GM12878 (cell line): Measurements from ENCODE around the gene PSMG3. TPM values are rescaled to one million over a fixed set of nuclear protein-coding genes. Genes with fewer than 3 reads are reported as not detected.

Experiments used
- ATAC-seq: fragments of 200-7000 bp; cut with Tn5 transposase; 3 replicates; pipeline ENCODE4 v1.9.1; 2020; ENCODE audit warnings: mild to moderate bottlenecking, moderate library complexity
- BruUV-seq: library from RNA; stranded (reverse); fragments of 400-500 nt; replicated peaks from 2 replicates; lab custom pipeline; 2021; lab: Mats Ljungman, UMichigan
- CTCF ChIA-PET: fragments of 300-600 bp; sonication (Branson Sonifier 250); formaldehyde crosslinking; extraction: SDS; loops from one replicate; lab custom pipeline; 2021; ENCODE audit warnings: inconsistent platforms; lab: Yijun Ruan, JAX
- POLR2A ChIA-PET: fragments of 350-600 bp; formaldehyde crosslinking; extraction: SDS; loops from one replicate; lab custom pipeline; 2021; ENCODE audit warnings: inconsistent platforms; lab: Charles Lee
- RAD21 ChIA-PET: fragments of 300-600 bp; sonication (Branson Sonifier 250); formaldehyde crosslinking; loops from one replicate; lab custom pipeline; 2023; ENCODE audit warnings: antibody characterized with exemption; ENCODE audit not compliant: unreplicated experiment; lab: Charles Lee
- SMC1A ChIA-PET: fragments of 300-600 bp; sonication (Branson Sonifier 250); formaldehyde crosslinking; loops from one replicate; lab custom pipeline; 2023; ENCODE audit not compliant: unreplicated experiment, uncharacterized antibody; lab: Charles Lee
- DNase-seq: peaks from one replicate; pipeline ENCODE4 v3.0.0-alpha.2; 2011; ENCODE audit warnings: low read depth, low spot score
- FAIRE-seq: peaks from 3 replicates; lab custom pipeline; 2011; peaks lifted over from hg19 to GRCh38; lab: Jason Lieb, UNC
- H2AFZ ChIP-seq: 2 replicates; pipeline ENCODE4 v1.6.0; 2011; ENCODE audit warnings: low read depth, low read length, control low read depth; ENCODE audit not compliant: control insufficient read depth
- H3K27ac ChIP-seq: 2 replicates; pipeline ENCODE4 v1.5.1; 2011; ENCODE audit warnings: control low read depth; ENCODE audit not compliant: control insufficient read depth, insufficient read depth
- H3K27me3 ChIP-seq, 2 experiments: replicated peaks in 1 of 2; 2 replicates each; pipeline versions ENCODE4 v1.6.0 to v1.6.1; 2011; ENCODE audit warnings: low read length in 1 of 2; ENCODE audit not compliant: control insufficient read depth in 2 of 2, insufficient read depth in 2 of 2
- H3K36me3 ChIP-seq, 2 experiments: 2 replicates each; pipeline ENCODE4 v1.5.1; 2011; ENCODE audit warnings: low read length in 1 of 2; ENCODE audit not compliant: control insufficient read depth in 2 of 2, insufficient read depth in 2 of 2
- H3K4me1 ChIP-seq: 2 replicates; pipeline ENCODE4 v1.6.1; 2011; ENCODE audit warnings: mild to moderate bottlenecking, low read length, moderate library complexity, mixed read lengths; ENCODE audit not compliant: control insufficient read depth, insufficient read depth
- H3K4me2 ChIP-seq: 2 replicates; pipeline ENCODE4 v1.6.0; 2011; ENCODE audit warnings: control low read depth; ENCODE audit not compliant: control insufficient read depth, insufficient read depth
- H3K4me3 ChIP-seq: fragments of 200-600 bp; sonication (generic); 2 replicates; pipeline ENCODE4 v1.5.1; 2016
- H3K79me2 ChIP-seq: 2 replicates; pipeline ENCODE4 v1.6.0; 2011; ENCODE audit warnings: low read length; ENCODE audit not compliant: control insufficient read depth, insufficient read depth
- H3K9ac ChIP-seq: 2 replicates; pipeline ENCODE4 v1.8.0; 2011; ENCODE audit warnings: low read length, control low read depth, mixed read lengths; ENCODE audit not compliant: control insufficient read depth, insufficient read depth
- H3K9me3 ChIP-seq: replicated peaks from 3 replicates; pipeline ENCODE4 v1.5.1; 2011; ENCODE audit warnings: mild to moderate bottlenecking, low read length; ENCODE audit not compliant: control insufficient read depth, insufficient read depth
- H4K20me1 ChIP-seq: 2 replicates; pipeline ENCODE4 v1.6.0; 2011; ENCODE audit not compliant: control insufficient read depth, insufficient read depth
- ASH2L ChIP-seq: fragments of 300-600, 200-600 bp; sonication (generic); IDR thresholded peaks from 2 replicates; pipeline ENCODE4 v1.6.1; 2017; ENCODE audit warnings: low read depth, mild to moderate bottlenecking, borderline replicate concordance
- BMI1 ChIP-seq: fragments of 450-650 bp; IDR thresholded peaks from 2 replicates; pipeline ENCODE4 v1.6.1; 2016; ENCODE audit warnings: mild to moderate bottlenecking, moderate library complexity, borderline replicate concordance
- CEBPB ChIP-seq, 2 experiments: fragments of 150-350 bp in 1 of 2; IDR thresholded peaks; 2 replicates each; pipeline ENCODE4 v1.6.1; 2012 to 2014; ENCODE audit warnings: low read depth in 2 of 2, low read length in 2 of 2, borderline replicate concordance in 1 of 2, inconsistent platforms in 1 of 2
- ESRRA ChIP-seq: IDR thresholded peaks from 2 replicates; pipeline ENCODE4 v1.6.1; 2012; ENCODE audit warnings: mild to moderate bottlenecking, low read length, improper control_type of control experiment
- ETV6 ChIP-seq, 2 experiments: fragments of 450-650 bp in 1 of 2; IDR thresholded peaks in 1 of 2; conservative IDR thresholded peaks in 1 of 2; 2 replicates each; pipeline ENCODE4 v1.6.1; 2014; ENCODE audit warnings: antibody characterized with exemption in 1 of 2, borderline replicate concordance in 1 of 2, low read depth in 1 of 2, mild to moderate bottlenecking in 1 of 2, moderate library complexity in 1 of 2
- HCFC1 ChIP-seq: fragments of 150-350 bp; IDR thresholded peaks from 2 replicates; pipeline ENCODE4 v1.6.1; 2014; ENCODE audit warnings: low read length
- HDAC2 ChIP-seq: fragments of 200-600 bp; sonication (generic); IDR thresholded peaks from 2 replicates; pipeline ENCODE4 v1.6.1; 2017
- HDGF ChIP-seq: fragments of 450-650 bp; IDR thresholded peaks from 2 replicates; pipeline ENCODE4 v1.6.1; 2016; ENCODE audit warnings: antibody characterized with exemption
- IKZF2 ChIP-seq, 2 experiments: fragments of 450-650 bp; IDR thresholded peaks; 2 replicates each; pipeline ENCODE4 v1.6.1; 2017; ENCODE audit warnings: mild to moderate bottlenecking in 2 of 2, moderate library complexity in 2 of 2
- IRF3 ChIP-seq: fragments of 450-650 bp; IDR thresholded peaks from 2 replicates; pipeline ENCODE4 v1.6.1; 2014; ENCODE audit warnings: mild to moderate bottlenecking
- JUND ChIP-seq: IDR thresholded peaks from 2 replicates; pipeline ENCODE4 v1.6.1; 2012; ENCODE audit warnings: low read depth, mild to moderate bottlenecking, low read length, improper control_type of control experiment, moderate library complexity
- NR2F1 ChIP-seq: fragments of 450-650 bp; conservative IDR thresholded peaks from 2 replicates; pipeline ENCODE4 v1.6.1; 2017; ENCODE audit warnings: mild to moderate bottlenecking
- PAX5 ChIP-seq: IDR thresholded peaks from 2 replicates; pipeline ENCODE4 v1.6.1; 2011; ENCODE audit warnings: low read depth, low read length, borderline replicate concordance
- PAX8 ChIP-seq: fragments of 450-650 bp; IDR thresholded peaks from 2 replicates; pipeline ENCODE4 v1.6.1; 2017; ENCODE audit warnings: mild to moderate bottlenecking, moderate library complexity
- PML ChIP-seq: IDR thresholded peaks from 2 replicates; pipeline ENCODE4 v1.6.1; 2012; ENCODE audit warnings: low read length, inconsistent platforms
- RB1 ChIP-seq: fragments of 450-650 bp; formaldehyde crosslinking; IDR thresholded peaks from 2 replicates; pipeline ENCODE4 v1.6.1; 2017; ENCODE audit warnings: mild to moderate bottlenecking, borderline replicate concordance
- RBBP5 ChIP-seq: fragments of 200-600 bp; sonication (generic); conservative IDR thresholded peaks from 2 replicates; pipeline ENCODE4 v1.6.1; 2016
- RUNX3 ChIP-seq: IDR thresholded peaks from 2 replicates; pipeline ENCODE4 v1.6.1; 2012; ENCODE audit warnings: low read length, inconsistent platforms
- STAT1 ChIP-seq: fragments of 450-650 bp; conservative IDR thresholded peaks from 2 replicates; pipeline ENCODE4 v1.6.1; 2014; ENCODE audit warnings: antibody characterized with exemption, mild to moderate bottlenecking
- WGBS: methylation state at CpG from one replicate; pipeline ENCODE4 v1.1.6; 2016; ENCODE audit warnings: low lambda C conversion rate; ENCODE audit not compliant: insufficient replicate concordance, insufficient coverage; ENCODE audit errors: missing lambda C conversion rate; 5-methylcytosine and 5-hydroxymethylcytosine counted together
- in situ Hi-C: fragments of 300-500 bp; cut with MboI; formaldehyde crosslinking; loops from 9 replicates; pipeline ENCODE4 v1.14.3; 2018; ENCODE audit warnings: mixed read lengths
- intact Hi-C: fragments of 100-400 bp; cut with micrococcal nuclease; formaldehyde crosslinking; loops from one replicate; pipeline ENCODE4 v1.14.2; 2022; ENCODE audit not compliant: unreplicated experiment
- polyA plus RNA-seq, 11 experiments: library from polyadenylated mRNA; depleted of rRNA in 4 of 11; unstranded in 6 of 11; stranded (reverse) in 5 of 11; fragments of >200 nt; fragmentation: Nextera tagmentation in 4 of 11; fragmentation: Illumina TruSeq in 1 of 11; extraction: Ambion mirVana in 4 of 11; extraction: Trizol in 1 of 11; gene quantifications; 1 replicate in 1 of 11; 2 replicates in 10 of 11; pipeline versions ENCODE4 v1.2.1 to v1.2.3, GENCODE V29; 2011 to 2016; ENCODE audit warnings: inconsistent platforms in 2 of 11, missing spikeins in 2 of 11, low read depth in 1 of 11
- total RNA-seq, 4 experiments: library from RNA; depleted of rRNA in 3 of 4; stranded (reverse); fragments of >200 nt in 3 of 4; fragmentation: Illumina TruSeq in 1 of 4; extraction: Trizol in 1 of 4; gene quantifications; 2 replicates each; pipeline versions ENCODE4 v1.2.1 to v1.2.3, GENCODE V29; 2013 to 2021

PSMG3 gene
- total and polyA plus RNA-seq, 10 of the 15 experiments (the other 5 are each of a cell fraction or from before 2014, with no cell fraction given) = 23.9 to 115 (median 60.6) TPM

- Histone ChIP-seq H3K36me3 (no peaks in the 10 kb centered on the region), H3K4me2 (no peak overlapping the region), H3K27me3 (no peaks in the 10 kb centered on the region), H3K27ac (no peak overlapping the region), H3K4me3 (no peak overlapping the region), H3K9me3 (no peaks in the 10 kb centered on the region), H3K4me1 (no peaks in the 10 kb centered on the region), H2AFZ (no peak overlapping the region), H4K20me1 (no peaks in the 10 kb centered on the region), H3K9ac (no peak overlapping the region), H3K79me2 (no peaks in the 10 kb centered on the region)
- 71% methylated on average over 21 of the region's 26 CpGs for WGBS
- in situ Hi-C loops = no loop called here
- TF ChIP-seq HCFC1 = no peak
- no peak for TF ChIP-seq PML
- no peak for TF ChIP-seq ETV6 (conservative IDR thresholded peaks at IDR 0.05 in 1 of 2, IDR thresholded peaks at IDR 0.05 in 1 of 2; ENCODE audit: borderline replicate concordance in 1 of 2, low read depth in 1 of 2)
- TF ChIP-seq CEBPB (IDR thresholded peaks at IDR 0.05; ENCODE audit: borderline replicate concordance in 1 of 2, low read depth in 2 of 2, low read length in 2 of 2) = no peak
- TF ChIP-seq ASH2L = no peak
- no peak for TF ChIP-seq ESRRA
- no peak for TF ChIP-seq NR2F1
- no peak for TF ChIP-seq RUNX3
- no peak for TF ChIP-seq BMI1
- no peak for TF ChIP-seq PAX8
- TF ChIP-seq RB1 = no peak
- TF ChIP-seq IKZF2 (IDR thresholded peaks at IDR 0.05) = no peak
- no peak for TF ChIP-seq PAX5
- no peak for TF ChIP-seq HDAC2
- no peak for TF ChIP-seq JUND
- no peak for TF ChIP-seq STAT1
- no peak for TF ChIP-seq IRF3
- no peak for TF ChIP-seq HDGF
- no peak for TF ChIP-seq RBBP5
- FAIRE-seq (no peak), DNase-seq (no peak), ATAC-seq (no peak)
- RAD21 ChIA-PET = no interaction called here
- SMC1A ChIA-PET = no interaction called here
- POLR2A ChIA-PET = no interaction called here
- CTCF ChIA-PET = no interaction called here
- intact Hi-C loops = no loop called here
- BruUV-seq = no TSS peak
Measured at GRCh38 chr7:1610678-1611302, 41.0 kb upstream of the PSMG3 start.
